Fibroblast of skin of abdomen (primary cell): ENCODE results near the gene NF2.
A peak's percentile ranks its signal among the peaks of the same experiment; 100 is the strongest.

Experiments
- DNase-seq: peaks from one replicate; pipeline ENCODE4 v3.0.0-alpha.2; 2013

Gene NF2

DNA sequence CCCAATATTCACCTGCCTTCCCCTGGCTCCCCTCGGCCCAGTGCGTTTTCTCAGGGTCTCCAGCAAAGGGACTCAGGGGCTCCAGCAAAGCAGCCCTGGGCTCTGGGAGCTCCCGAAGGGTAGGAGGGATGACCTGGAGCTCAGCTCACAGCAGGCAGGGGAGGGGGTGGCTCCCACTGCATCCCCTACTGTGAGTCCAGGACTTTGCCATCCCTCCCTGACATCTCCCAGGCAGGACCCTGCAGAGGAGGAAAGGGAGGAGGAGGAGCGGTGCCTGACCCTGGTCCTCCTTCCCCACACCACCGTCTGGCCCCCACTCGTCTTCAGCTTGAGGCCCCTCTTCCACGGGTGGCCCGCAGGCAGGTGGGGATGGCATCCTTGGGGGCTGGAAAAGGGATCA is 121.4 kb downstream of the NF2 start:
- DNase-seq: no peak

DNA sequence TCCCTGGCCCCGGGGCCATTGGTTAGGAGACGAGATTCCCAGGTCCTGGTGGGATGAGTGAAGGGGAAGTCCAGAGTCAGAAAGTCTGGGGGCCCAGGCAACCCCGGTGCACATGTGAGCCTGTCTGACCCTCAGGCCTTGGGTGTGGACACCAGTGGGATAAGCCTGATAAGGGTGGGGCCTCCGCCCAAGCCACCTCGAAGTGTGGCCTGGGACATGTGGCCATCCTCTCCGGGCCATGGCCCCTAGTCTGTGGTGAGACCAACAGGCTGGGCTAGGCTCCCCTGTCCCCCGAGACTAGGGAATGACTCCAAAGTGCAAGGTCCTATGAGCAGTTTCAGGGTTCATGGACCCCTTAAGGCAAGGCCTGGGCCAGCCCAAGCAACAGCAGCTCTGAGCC is 122.7 kb downstream of the NF2 start:
- no peak for DNase-seq

DNA sequence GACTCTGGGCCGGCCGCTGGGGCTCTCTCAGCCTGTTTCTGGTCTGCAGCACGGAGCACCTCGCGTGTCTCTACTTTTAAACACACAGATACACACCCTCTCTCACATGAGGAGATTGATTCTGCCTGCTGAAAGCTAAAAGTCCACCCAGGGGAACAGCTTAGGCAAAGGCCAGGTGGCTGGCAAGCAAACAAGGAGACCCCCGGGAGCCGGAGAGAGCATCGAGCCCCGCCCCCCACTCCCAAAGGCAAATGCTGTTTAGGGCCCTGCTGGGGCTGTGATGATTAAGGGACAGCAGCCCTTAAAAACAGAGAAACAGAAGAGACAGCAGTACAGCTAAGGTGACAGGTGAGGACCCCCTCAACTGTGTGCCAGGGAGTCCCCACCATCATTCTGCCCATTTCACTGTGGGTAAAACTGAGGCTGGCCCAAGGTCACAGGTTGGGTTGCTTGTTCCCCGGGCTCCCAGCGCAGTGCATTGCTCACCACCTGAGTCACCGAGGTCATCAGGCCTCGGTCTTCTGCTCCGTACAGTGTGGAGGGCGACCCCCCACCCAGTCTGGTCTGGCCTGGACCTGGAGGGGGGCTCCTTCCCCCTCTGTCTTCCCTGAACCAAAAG is 123.2 kb downstream of the NF2 start:
- DNase-seq: no peak

DNA sequence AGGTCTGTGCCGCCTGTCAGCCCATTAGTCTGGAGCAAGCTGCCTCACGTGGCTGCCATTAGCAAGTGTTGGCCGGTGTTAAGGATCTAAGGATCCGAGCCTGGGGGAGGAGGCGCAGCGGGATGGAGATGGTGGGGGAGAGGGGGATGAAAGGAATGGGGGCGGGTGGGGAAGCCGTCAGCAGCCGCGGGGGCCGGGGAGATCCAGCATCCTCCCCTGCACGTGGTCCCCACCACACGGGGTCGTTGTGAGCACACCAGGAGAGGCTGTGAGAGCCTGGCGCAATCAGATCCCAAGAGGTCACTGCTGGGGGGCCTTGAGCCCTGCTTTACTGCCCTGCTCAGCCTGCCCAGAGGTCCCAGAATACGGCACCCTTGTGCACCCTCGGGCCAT is 123.7 kb downstream of the NF2 start:
- peak; percentile 38 for DNase-seq

DNA sequence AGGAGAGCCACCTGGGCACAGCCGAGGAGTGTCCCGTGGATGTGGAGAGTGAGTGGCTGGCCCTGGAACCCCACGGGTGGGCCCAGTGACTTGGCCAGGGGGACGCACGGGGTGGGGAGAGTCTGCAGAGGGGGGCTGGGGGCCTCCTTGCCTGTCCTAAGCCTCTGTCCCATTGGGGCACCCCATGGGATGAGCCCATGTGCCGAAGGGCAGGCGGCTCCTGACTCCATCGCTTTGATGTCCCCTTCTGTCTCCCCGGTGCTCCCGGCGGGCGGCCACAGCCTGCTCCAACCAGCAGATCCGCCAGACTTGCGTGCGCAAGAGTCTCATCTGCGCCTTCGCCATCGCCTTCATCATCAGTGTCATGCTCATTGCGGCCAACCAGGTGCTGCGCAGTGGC is 125.7 kb downstream of the NF2 start:
- DNase-seq: no peak

DNA sequence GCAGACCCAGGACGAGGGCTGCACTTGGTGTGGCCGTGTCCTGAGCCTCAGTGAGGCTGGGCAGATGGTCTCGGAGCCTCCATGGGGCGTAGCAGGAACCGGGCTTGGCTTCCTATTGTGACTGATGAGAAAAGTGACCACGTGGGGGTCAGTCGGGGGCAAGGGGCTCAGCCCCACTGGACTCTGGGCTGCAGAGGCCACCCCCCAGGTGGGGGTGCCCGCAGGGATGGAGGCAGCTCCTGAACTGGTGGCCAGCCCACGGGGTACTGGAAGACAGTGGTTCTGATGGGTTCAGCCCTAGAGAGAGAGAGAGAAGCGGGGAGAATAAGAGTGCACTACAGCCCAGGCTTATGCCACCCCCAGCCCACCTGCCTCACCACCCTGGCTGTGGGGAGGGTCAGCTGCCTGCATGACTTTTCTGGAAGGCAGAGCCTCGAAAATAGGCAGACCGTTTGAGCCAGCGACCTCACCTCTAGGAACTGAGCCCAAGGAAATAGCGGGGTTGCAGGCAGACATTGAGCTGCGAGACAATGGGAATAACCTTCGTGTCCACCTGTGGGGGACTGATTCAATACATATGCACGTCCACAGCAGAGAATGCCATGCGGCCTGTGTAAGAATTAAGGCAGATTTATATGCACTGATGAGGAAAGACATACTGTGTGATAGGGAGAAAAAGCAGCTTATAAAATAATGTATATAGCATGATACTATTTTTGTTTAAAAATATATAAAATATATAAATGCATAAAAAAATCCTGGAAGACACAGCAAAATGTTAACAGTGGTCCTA is 127.8 kb downstream of the NF2 start:
- no peak for DNase-seq

DNA sequence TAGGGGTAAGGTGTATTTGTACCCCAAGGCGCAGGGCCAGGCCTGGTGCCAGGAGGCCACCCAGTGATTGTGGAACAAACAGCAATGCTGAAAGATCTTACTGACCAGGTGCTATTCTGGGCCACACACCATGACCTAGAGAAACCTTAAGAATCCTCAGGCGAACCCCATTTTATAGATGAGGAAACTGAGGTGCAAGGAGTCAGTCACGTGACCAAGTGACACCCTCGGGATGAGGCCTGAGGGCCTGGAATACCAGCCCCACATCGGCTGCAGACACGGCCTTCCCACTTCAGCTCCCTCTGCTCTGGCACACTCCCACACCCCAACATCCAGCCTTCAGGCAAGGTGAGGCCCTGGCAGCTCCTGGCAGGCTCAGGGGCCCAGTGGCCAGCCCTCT is 129.4 kb downstream of the NF2 start:
- no peak for DNase-seq

DNA sequence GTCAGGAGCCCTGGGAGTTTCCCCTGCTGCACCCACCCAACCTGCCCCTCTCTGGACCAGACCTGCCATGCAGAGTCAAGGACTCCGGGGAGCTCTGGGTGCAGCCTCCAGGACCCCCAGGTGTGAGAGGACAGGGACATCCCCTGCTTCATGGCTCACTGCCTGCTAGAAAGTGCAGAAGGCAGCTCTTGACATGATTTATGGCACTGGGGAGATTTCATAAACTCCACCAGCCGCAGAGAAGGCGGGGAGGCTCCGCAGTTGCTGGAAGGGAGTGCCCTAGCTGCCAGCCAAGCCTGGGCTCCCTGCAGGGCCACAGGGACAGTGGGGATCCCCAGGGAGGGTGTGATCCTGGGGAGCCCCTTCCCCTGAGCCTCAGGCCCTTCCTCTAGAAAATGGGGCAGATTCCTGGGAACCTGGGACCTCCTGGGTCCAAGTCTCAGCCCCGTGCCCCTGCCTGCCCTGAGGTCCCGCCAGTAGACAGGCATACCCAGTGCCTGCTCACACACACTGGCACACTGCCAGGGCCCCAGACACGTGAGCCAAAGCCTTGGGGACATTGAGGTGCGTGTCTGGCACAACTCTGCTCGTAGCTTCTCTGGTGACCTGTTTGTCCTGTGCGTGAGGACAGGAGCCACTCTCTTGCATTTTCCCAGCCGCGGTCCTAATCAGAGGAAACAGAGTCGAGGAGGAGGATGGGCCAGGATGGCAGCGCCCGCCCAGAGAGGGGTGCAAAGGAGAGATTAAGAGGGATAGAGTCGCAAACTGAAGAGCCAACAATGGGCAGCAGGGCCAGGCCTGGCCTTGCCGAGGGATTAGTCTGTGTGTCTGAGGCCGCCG is 130.1 kb downstream of the NF2 start:
- DNase-seq: no peak

DNA sequence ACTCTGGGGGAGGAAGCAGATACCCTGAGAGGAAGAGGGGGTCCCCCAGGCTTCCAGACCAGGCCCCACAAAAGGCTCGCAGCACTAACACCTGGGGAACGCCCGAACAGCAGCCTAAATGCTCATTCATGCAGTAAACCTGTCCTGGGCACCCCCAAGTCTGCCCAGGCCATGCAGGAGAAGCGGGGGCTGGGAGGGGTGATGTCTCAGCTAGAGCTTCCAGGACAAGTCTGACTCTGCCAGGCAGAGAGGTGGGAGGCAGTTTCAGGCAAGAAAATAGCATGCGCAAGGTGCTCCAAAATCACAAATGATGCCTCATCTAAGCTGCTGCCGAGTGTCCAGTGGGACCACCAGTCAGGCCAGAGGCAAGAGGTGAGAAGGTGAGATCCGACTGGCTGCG is 131.0 kb downstream of the NF2 start:
- DNase-seq: no peak

DNA sequence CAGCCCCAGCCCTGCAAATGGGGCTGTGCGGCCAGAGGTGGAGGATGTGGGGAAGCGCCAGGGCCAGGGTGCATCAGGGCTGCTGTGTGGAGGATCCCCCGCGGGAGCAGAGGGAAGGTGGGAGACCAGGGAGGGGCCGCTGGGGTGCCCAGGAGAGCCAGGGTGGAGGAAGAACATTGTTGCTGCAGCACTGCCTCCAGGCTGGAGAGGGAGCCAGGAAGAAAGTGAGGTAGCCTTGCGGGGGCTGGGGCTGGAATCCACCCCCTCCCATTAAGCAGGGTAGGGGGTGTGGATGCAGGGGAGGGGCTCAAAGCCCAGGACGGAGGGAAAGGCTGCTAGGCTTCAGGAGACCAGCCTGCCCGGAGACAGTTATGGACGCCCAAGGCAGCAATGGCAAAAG is 131.4 kb downstream of the NF2 start:
- no peak for DNase-seq

DNA sequence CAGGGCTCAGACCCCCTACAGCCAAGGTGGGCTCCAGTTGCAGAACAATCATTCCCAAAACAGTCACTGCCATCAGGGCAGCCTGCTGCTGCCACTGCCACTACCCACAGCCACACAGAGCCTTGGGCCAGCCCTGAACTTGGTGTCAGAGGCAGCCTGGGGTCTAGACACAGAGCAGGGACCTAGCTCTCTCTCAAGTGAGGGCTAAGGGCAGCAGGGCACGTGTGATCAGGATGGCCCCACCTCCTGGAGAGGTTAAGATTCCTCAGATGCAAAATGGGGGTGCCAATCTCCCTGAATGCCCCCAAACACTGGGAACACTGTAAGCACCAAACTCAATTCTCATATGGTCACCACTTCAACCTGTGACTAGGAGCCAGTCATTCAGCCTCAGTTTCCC is 132.0 kb downstream of the NF2 start:
- no peak for DNase-seq

DNA sequence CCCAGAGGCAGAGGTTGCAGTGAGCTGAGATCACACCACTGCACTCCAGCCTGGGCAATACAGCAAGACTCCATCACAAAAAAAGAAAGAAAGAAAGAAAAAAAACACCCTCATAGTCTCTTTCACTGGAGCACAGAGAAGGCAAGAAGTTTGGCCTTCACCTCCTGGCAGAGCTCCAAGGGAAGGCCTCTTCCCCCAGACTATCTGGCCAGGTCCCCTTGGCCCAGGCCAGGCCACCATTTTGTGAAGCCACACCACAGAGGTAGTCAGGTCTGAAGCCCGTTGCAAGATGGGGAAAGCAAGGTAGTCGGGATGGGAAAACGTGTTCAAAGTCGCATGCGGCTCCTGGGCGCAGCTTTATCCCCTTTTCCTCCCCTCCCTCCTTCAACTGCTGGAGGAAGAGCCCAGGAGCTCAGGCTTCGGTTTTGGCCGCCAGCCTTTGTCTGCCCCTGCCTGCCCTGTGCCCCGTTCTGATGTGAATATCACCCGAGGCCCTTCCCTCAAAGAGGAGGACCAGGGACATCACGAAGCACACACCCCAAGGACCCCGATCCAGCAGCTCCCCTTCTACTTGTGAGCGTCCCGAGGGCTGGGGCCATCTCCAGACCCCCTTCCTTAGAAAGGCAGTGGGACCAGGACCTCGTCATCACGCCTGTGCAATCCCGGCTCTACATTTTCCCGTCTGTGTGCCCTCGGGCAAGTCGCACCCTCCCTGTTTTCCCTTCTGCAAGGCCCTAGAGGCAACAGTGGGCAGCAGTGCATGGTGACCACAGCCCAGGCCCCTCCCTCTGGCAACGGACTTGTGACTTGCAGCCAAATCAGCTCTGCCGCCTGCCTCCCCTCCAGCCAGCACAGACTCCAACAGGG is 134.1 kb downstream of the NF2 start:
- no peak for DNase-seq

DNA sequence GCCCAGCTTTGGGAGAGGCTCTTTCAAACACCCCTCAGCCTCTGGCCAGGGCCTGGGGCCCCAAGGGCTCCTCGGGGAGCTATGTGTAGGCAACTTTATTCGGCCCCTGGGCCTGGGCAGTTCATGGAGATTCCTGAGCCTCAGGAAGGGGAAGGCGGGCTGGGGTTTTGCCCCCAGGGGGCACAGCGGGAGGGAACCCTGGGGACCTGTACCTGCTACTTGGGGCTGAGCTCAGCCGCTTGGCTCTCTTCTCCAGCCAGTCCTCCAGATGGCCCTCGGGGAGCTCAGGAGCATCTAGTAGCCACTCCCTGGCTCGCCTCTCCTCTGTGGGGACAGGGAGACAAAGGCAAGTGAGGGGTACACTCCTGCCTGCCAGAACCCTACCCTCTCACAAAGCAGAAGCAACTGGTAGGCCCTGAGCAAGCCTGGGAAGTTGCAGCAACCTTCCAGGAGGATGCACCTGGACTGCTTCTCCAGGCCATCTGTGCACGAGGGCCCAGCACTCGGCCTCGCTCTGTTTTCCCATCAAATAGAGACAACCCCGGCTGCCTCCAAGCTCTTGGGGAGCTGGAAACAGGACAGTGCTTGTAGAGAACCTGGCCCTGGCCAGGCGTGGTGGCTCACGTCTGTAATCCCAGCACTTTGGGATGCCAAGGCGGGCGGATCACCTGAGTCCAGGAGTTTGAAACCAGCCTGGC is 134.8 kb downstream of the NF2 start:
- no peak for DNase-seq

DNA sequence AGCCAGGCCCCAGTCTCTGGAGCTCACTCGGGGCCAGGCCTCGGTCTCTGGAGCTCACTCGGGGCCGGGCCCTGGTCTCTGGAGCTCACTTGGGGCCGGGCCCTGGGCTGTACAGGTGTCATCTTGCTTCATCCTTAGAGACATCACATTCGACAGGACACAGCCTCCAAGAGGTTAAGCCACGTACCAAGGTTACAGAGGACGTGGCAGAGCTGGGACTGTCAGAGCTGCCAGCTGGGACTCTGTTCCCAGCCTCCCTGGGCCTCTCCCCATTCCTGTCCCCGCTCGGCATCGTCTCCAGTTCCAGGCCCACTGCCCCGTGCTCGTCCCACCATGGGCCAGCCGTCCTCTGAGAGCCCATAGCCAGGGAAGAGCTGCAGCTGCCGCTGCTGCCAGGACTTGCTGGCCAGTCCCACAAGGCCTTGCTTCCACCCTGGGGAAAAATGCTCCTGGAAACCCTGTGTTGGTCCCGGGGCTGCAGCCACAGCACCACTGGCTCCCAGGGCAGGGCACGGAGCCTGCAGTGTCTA is 136.0 kb downstream of the NF2 start:
- no peak for DNase-seq

DNA sequence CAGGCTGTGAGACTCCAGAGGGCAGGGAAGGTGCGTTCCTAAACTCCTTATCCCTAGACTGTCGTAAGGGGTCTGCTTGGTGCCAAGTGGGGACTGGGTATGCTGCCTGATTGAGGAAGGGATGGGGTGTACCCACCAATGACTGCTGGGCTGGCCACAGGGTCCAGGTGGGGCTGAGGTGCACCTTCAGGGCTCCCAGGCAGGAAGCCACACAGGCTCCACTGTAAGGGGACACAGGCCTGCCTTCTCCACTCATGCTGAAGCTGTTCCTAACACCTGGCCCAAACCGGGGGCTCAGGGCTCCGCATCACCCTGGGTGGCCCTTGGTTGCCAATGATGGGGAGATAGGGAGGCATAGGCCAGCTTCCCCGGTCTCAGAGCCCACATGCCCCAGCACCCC is 136.8 kb downstream of the NF2 start:
- no peak for DNase-seq

DNA sequence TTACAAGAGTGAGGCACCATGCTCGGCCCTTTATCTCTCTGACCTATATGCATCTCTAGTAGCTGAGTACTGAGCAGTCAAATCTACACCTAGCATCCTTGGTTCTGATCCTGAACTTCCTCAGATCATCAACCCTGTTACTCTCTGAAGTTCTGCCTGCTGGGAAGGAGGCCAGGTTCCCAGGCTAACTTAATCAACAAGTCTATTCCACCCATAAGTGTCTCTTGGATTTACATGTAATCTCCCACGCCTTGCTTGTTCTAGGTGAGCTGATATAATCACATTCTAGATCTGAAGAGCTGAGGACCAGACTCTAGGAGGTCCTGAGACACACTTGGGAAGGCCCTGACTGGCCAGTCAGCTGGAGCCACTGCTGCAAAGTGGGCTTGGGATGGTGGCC is 138.5 kb downstream of the NF2 start:
- no peak for DNase-seq

DNA sequence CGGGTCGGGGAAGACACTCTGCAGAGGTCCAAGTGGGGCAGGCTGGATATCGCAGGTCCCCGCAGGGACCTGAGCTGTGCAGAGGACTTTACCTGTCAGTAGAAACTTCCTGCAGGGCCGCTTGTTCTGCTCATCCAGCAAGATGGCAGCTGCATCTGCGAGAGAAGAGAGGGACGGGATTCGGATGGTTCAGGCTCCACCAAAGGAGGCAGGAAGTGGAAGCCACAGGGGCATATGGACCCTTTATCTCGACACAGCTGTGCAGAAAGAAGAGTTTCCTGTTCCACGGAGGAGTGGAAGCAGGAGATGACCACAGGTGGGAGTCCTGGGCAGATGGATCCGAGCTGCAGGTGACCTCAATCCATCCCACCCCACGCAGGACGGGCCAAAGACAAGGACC is 138.9 kb downstream of the NF2 start:
- DNase-seq: no peak

DNA sequence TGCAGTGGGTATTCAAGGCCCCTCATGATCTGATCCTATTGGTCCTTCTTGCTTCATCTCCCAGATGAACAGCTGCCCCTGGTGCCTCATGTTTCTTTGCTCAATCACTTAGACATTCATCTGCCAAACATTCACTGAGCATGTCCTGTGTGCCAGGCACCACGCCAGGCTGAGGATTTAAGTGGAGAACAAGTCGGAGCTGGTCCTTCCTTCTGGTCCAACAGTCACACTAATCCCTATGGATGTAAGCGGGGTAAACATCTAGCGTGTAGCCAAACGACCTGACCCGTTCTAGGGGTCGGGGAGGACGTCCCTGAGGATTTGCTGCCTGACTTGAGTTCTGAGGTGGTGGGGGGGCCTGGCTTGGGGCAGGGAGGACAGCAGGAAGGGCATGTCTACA is 141.5 kb downstream of the NF2 start:
- DNase-seq: peak; percentile 58

DNA sequence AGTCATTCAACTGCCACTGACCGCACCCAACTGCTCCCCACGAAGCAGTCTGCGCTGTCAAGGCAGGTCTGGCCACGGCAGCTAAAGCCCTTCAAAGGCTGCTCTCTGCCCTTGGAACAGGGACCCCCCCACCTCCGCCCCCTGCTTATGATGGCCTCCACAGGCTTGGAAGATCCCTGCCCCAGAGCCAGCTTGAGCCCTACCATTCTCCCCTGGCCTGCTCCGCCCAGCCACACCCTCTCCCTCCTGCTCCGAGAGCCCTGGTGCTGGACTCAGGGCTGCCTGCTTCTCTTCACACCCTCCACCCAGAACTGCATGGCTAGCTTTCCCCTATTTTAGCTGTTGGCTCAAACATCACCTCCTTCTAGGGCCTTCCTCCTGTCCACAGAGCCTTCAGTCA is 144.4 kb downstream of the NF2 start:
- DNase-seq: no peak
